Mucosa of stomach (tissue), 1 donor: Measurements from ENCODE around the gene ZMYND15.
"Not testable (repeated sequence)": the region's sequence is repeated elsewhere in the genome, so short reads cannot be mapped to it uniquely, and the experiment has no call there.

Source experiments
- H3K27me3 ChIP-seq: one replicate; pipeline ENCODE4 v1.7.0; 2013; ENCODE audit warnings: mild to moderate bottlenecking, low read length; ENCODE audit not compliant: control insufficient read depth, insufficient read depth
- H3K36me3 ChIP-seq: one replicate; pipeline ENCODE4 v1.7.0; 2013; ENCODE audit warnings: low read length; ENCODE audit not compliant: control insufficient read depth, insufficient read depth
- H3K4me1 ChIP-seq: one replicate; pipeline ENCODE4 v1.7.0; 2013; ENCODE audit warnings: mild to moderate bottlenecking, low read length; ENCODE audit not compliant: control insufficient read depth, insufficient read depth
- H3K4me3 ChIP-seq: one replicate; pipeline ENCODE4 v1.7.0; 2013; ENCODE audit warnings: low read length
- H3K9ac ChIP-seq: one replicate; pipeline ENCODE4 v1.7.0; 2013; ENCODE audit warnings: mild to moderate bottlenecking, low read length, moderate library complexity
- H3K9me3 ChIP-seq: one replicate; pipeline ENCODE4 v1.7.0; 2013; ENCODE audit warnings: mild to moderate bottlenecking, low read length, moderate library complexity; ENCODE audit not compliant: control insufficient read depth
- donor health status: Pancreatic carcinoma.

Gene ZMYND15

GRCh38 chr17:4739122-4740024, at the start of gene ZMYND15, which contains the start of gene CXCL16:
ZMYND15 (plus strand) TSS chr17:4739833; CDS start chr17:4740549, 716 bp downstream.
CXCL16 (minus strand) TSS chr17:4739928; CDS start chr17:4739339, 589 bp downstream.
- H3K9me3 ChIP-seq, result no peaks in the 10 kb centered on the region
- H3K4me3 ChIP-seq, result peak within 1 kb of the TSS; percentile 57
- peaks cover 8% of the 10 kb centered on the region for H3K27me3 ChIP-seq
- peak within 1 kb of the TSS; percentile 92 for H3K9ac ChIP-seq
- peaks cover 6% of the 10 kb centered on the region for H3K36me3 ChIP-seq
- peaks cover 9% of the 10 kb centered on the region for H3K4me1 ChIP-seq

DNA sequence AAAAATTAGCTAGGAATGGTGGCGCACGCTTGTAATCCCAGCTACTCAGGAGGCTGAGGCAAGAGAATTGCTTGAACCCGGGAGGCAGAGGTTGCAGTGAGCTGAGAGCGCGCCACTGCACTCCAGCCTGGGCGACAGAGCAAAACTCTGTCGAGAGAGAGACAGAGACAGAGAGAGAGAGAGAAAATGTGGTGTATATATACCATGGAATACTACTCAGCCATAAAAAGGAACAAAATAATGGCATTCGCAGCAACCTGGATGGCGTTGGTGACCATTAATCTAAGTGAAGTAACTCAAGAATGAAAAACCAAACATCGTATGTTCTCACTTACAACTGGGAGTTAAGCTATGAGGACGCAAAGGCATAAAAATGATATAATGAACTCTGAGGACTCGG, 49.8 kb upstream of the ZMYND15 start:
- not testable (repeated sequence) for H3K9me3 ChIP-seq, H3K36me3 ChIP-seq, H3K27me3 ChIP-seq, H3K9ac ChIP-seq, H3K4me1 ChIP-seq, H3K4me3 ChIP-seq

DNA sequence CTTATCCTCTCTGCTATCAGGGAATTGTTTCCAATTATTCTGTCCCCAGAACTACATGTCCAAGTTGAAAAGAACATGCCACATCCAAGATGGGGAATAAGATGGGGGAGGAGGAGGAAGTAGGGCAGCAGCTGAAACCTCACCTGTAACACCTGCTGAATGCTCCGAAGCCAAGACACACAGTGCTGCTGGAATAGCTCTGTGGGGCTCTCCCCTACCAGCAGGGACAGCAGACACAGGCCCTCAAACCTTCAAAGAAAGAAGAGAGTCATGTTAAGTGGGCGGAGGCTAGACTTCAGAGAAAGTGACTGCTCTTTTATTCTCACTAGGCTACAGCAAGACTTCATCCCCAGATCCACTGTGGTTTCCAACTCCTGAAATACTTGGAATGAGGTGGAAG, 48.9 kb upstream of the ZMYND15 start:
- no peak overlapping the region for H3K9ac ChIP-seq
- no peaks in the 10 kb centered on the region for H3K36me3 ChIP-seq
- H3K9me3 ChIP-seq, result no peaks in the 10 kb centered on the region
- no peaks in the 10 kb centered on the region for H3K27me3 ChIP-seq
- H3K4me3 ChIP-seq, result no peak overlapping the region
- no peaks in the 10 kb centered on the region for H3K4me1 ChIP-seq

GRCh38 chr17:4691686-4692085, 47.9 kb upstream of the ZMYND15 start:
- no peak overlapping the region for H3K9ac ChIP-seq
- no peaks in the 10 kb centered on the region for H3K4me1 ChIP-seq
- H3K36me3 ChIP-seq, result no peaks in the 10 kb centered on the region
- no peaks in the 10 kb centered on the region for H3K27me3 ChIP-seq
- H3K9me3 ChIP-seq, result no peaks in the 10 kb centered on the region
- H3K4me3 ChIP-seq, result no peak overlapping the region

- no peaks in the 10 kb centered on the region for H3K27me3 ChIP-seq
- H3K4me1 ChIP-seq, result no peaks in the 10 kb centered on the region
- no peak overlapping the region for H3K9ac ChIP-seq
- no peaks in the 10 kb centered on the region for H3K36me3 ChIP-seq
- no peak overlapping the region for H3K4me3 ChIP-seq
- no peaks in the 10 kb centered on the region for H3K9me3 ChIP-seq
Observed at GRCh38 chr17:4693416-4693815, 46.2 kb upstream of the ZMYND15 start.

DNA sequence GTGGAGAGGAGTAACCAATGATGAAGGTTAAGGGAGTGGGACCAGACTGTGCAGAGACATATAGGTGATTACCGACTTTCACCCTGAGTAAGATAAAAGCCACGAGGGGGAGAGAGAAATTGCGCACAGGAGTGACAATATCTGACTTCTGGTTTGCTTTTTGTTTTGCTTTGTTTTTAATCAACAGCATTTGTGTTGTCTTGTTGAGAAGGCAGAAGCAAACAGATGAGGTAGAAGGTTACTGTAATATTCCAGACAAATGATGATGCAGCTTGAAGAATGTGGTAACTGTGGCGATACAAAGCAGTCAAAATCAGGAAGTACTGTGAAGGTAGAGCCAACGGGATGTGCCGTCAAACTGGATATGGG, 43.2 kb upstream of the ZMYND15 start:
- Histone ChIP-seq H3K36me3 (no peaks in the 10 kb centered on the region), H3K9me3 (no peaks in the 10 kb centered on the region), H3K27me3 (no peaks in the 10 kb centered on the region), H3K9ac (no peak overlapping the region), H3K4me3 (no peak overlapping the region), H3K4me1 (no peaks in the 10 kb centered on the region)

GRCh38 chr17:4699401-4700056, 40.1 kb upstream of the ZMYND15 start:
- H3K4me1 ChIP-seq, result peaks cover 14% of the 10 kb centered on the region
- H3K4me3 ChIP-seq, H3K9ac ChIP-seq, H3K36me3 ChIP-seq, H3K9me3 ChIP-seq, H3K27me3 ChIP-seq: not testable (repeated sequence)

DNA sequence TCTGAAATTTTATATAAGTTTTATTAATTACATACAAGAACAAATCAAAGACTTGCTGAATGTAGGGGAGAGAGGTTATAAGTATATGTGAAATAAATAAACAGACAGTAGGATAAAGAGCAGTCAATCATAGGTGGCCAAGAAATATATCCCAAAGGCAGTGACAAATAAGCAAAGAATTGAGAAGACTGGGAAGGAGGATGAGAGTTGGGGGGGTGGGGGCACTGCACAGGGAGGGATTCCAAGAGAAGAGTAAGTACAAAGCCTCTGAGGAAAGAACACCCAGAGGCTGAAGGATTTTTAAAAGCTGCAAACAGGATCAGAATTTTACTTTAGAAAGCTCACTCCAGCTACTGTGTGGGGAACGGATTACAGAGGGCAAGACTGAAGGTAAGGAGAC, 38.5 kb upstream of the ZMYND15 start:
- H3K9ac ChIP-seq, result no peak overlapping the region
- no peaks in the 10 kb centered on the region for H3K9me3 ChIP-seq
- H3K27me3 ChIP-seq, result no peaks in the 10 kb centered on the region
- no peaks in the 10 kb centered on the region for H3K36me3 ChIP-seq
- H3K4me3 ChIP-seq, result no peak overlapping the region
- peaks cover 14% of the 10 kb centered on the region for H3K4me1 ChIP-seq

GRCh38 chr17:4703330-4703691, 36.3 kb upstream of the ZMYND15 start:
- Histone ChIP-seq H3K9ac (peak overlapping the region; percentile 91), H3K27me3 (no peaks in the 10 kb centered on the region), H3K4me3 (peak overlapping the region; percentile 95), H3K36me3 (no peaks in the 10 kb centered on the region), H3K4me1 (peaks cover 14% of the 10 kb centered on the region), H3K9me3 (no peaks in the 10 kb centered on the region)

- H3K27me3 ChIP-seq, H3K36me3 ChIP-seq, H3K9me3 ChIP-seq: not testable (repeated sequence)
- peaks cover 14% of the 10 kb centered on the region for H3K4me1 ChIP-seq
- H3K9ac ChIP-seq, result peak overlapping the region; percentile 91
- peak overlapping the region; percentile 95 for H3K4me3 ChIP-seq
Observed at GRCh38 chr17:4704574-4704907, 35.1 kb upstream of the ZMYND15 start.

DNA sequence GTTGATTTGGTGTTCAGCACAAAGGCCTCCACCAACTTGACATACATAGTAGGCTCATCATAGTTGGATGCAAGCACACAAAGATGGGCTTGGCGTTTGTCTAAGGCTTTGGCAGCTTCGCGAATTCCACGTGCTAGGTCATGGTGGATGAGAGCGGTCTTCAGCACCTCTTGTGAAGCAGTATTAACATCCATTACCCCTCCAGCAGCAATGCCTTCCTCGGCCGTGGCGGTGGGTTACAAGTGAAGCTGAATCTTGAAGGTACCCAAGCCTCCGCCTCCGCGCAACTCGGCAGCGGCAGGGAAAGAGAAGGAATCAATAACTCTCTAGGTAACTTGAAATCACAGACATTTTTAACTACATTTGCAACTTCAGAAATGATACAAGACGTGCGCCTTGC, 34.6 kb upstream of the ZMYND15 start:
- Histone ChIP-seq H3K4me1 (peaks cover 14% of the 10 kb centered on the region), H3K9me3 (no peaks in the 10 kb centered on the region), H3K9ac (no peak overlapping the region), H3K36me3 (no peaks in the 10 kb centered on the region), H3K4me3 (no peak overlapping the region), H3K27me3 (no peaks in the 10 kb centered on the region)

- Histone ChIP-seq H3K27me3 (no peaks in the 10 kb centered on the region), H3K4me1 (peaks cover 18% of the 10 kb centered on the region), H3K9me3 (no peaks in the 10 kb centered on the region)
Observed at GRCh38 chr17:4706121-4706520, 33.5 kb upstream of the ZMYND15 start.

More at GRCh38 chr17:4706121-4706520, 33.5 kb upstream of the ZMYND15 start:
- Histone ChIP-seq H3K4me3 (no peak overlapping the region), H3K36me3 (no peaks in the 10 kb centered on the region), H3K9ac (no peak overlapping the region)
